GM12872 (cell line): ENCODE measurements around the gene PEX14.

Experiments used
- TF ChIP-seq, protein P1 (sequence below): IDR thresholded peaks from 3 replicates; pipeline ENCODE4 v1.5.1; 2011; ENCODE audit warnings: low read depth, mild to moderate bottlenecking, low read length, moderate library complexity; ENCODE audit not compliant: insufficient read depth

PEX14 gene

DNA sequence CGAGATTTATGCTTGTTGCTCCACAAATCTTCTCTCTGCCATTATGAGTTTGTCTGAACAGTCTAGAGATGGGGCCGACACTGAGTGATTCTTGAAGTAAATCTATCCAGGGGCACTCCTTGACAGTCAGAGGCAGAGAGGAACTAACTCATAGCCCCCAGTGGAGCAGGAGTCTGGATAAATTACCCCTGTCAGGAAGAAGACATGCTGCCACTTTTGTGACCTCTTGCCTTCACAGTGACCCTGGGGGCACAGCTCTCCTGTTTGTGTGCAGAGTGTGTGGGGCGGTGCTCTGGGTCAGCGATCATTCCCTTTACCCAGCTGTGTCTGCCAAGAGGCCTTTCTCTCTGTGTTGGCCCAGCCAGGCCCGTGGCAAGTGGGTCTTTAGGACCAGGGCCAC lies 29.5 kb downstream of the PEX14 start:
- TF ChIP-seq, protein P1, sequence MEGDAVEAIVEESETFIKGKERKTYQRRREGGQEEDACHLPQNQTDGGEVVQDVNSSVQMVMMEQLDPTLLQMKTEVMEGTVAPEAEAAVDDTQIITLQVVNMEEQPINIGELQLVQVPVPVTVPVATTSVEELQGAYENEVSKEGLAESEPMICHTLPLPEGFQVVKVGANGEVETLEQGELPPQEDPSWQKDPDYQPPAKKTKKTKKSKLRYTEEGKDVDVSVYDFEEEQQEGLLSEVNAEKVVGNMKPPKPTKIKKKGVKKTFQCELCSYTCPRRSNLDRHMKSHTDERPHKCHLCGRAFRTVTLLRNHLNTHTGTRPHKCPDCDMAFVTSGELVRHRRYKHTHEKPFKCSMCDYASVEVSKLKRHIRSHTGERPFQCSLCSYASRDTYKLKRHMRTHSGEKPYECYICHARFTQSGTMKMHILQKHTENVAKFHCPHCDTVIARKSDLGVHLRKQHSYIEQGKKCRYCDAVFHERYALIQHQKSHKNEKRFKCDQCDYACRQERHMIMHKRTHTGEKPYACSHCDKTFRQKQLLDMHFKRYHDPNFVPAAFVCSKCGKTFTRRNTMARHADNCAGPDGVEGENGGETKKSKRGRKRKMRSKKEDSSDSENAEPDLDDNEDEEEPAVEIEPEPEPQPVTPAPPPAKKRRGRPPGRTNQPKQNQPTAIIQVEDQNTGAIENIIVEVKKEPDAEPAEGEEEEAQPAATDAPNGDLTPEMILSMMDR: no peak

DNA sequence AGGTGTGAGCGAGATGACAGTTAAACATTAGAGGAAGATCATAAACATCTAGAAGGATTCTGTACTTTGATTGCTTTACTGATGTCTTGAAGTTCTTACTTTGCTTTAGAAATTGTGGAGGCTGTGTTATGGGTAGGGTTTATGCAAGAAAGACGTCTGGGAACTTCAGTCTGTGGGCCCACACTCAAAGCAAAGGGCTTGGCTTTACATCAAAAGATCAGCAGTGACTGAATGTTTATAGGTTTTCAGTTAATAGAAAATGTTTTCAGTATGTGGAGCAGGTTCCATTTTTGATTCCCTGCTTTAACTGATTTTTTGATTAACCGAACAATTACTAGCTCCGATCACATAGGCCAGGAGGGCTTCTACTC lies 31.9 kb downstream of the PEX14 start:
- TF ChIP-seq, protein P1: no peak

DNA sequence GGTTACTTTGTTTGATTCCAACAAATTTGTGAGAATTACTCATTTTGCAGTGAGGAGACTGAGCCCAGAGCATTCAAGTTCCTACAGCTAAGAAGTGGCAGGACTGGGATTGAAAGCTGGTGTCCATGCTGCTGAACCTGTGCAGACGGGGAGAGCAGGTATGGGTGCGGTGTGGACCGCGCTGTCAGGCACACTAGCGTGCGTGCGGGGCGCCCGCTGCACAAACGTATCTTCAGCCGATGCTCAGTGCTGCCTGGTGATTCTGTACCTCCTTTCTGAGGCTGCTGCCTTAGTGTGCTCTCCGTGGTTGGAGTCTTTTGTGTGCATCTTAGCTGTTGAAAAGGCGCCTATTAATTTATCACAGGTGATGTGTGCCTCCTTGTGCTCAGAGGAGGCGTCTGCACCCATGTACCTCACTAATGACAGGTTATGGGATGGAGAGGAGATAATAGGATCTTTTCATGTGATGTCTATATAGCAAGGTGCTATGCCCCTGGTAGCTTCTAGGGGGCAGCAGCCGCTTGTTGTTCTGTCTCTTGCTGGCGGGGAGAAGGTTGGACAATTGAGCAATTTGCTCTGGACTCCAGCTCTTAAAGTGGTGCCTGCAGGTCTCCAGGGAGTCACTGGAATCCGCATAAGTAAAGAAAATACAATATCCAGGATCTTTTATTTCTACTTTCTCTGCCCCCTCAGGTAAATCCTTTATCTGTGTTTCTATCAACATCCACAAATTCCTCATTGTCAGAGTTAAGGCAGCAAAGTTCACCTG lies 32.5 kb downstream of the PEX14 start:
- TF ChIP-seq, protein P1: peak; percentile 89

GRCh38 chr1:10508511-10508951 lies 33.8 kb downstream of the PEX14 start:
- TF ChIP-seq, protein P1: no peak

GRCh38 chr1:10509809-10510509 lies 35.2 kb downstream of the PEX14 start:
- TF ChIP-seq, protein P1: no peak

- TF ChIP-seq, protein P1: no peak
Measured at GRCh38 chr1:10510520-10511493, 36.1 kb downstream of the PEX14 start.

DNA sequence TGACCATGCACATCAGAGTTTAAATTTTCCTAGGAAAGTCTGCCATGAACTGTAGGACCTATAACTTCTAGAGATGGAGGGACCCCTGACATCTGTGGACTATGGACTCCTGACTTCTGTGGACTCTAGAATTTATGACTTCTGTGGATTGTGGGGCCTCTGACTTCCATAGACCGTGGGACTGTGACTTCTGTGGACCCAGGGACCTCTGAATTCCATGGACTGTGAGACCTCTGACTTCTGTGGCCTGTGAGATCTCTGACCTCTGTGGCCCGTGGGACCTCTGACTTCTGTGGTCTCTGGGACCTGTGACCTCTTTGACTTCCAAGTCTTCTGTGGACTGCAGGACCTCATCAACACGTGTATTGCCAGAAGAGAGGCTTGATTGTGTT lies 36.7 kb downstream of the PEX14 start:
- TF ChIP-seq, protein P1: no peak
